A673 (cell line): ENCODE data around the gene IFITM1. TPM values are rescaled to one million over a fixed set of nuclear protein-coding genes. Genes with fewer than 3 reads are reported as not detected.
A peak's percentile ranks its signal among the peaks of the same experiment; 100 is the strongest.

Experiments used
- BruUV-seq: library from RNA; stranded (reverse); fragments of 400-500 nt; replicated peaks from 2 replicates; lab custom pipeline; 2021; lab: Mats Ljungman, UMichigan
- CTCF ChIA-PET: fragments of 300-600 bp; sonication (Branson Sonifier 250); formaldehyde crosslinking; loops from one replicate; lab custom pipeline; 2022; ENCODE audit warnings: antibody characterized with exemption; lab: Charles Lee
- POLR2A ChIA-PET: fragments of 300-600 bp; sonication (Branson Sonifier 250); formaldehyde crosslinking; loops from one replicate; lab custom pipeline; 2022; ENCODE audit warnings: antibody characterized with exemption; ENCODE audit not compliant: low non-redundant PET; lab: Charles Lee
- DNase-seq: peaks from one replicate; pipeline ENCODE4 v3.0.0-alpha.2; 2015; ENCODE audit warnings: low spot score
- H3K27ac ChIP-seq: fragments of 200-600 bp; sonication (generic); 2 replicates; pipeline ENCODE4 v1.5.1; 2016; ENCODE audit warnings: mixed run types, low read depth, mild to moderate bottlenecking, mixed read lengths, antibody characterized with exemption, low read length; ENCODE audit not compliant: poor library complexity, severe bottlenecking
- H3K27me3 ChIP-seq: fragments of 200-600 bp; sonication (generic); replicated peaks from 2 replicates; pipeline ENCODE4 v1.6.1; 2017; ENCODE audit warnings: mixed run types, low read depth, mild to moderate bottlenecking, mixed read lengths, antibody characterized with exemption, low read length; ENCODE audit not compliant: insufficient read depth, poor library complexity
- H3K36me3 ChIP-seq: fragments of 200-600 bp; sonication (generic); 2 replicates; pipeline ENCODE4 v1.6.1; 2016; ENCODE audit warnings: mixed run types, mild to moderate bottlenecking, mixed read lengths, antibody characterized with exemption, low read length; ENCODE audit not compliant: insufficient read depth, poor library complexity, severe bottlenecking
- H3K4me1 ChIP-seq: fragments of 200-600 bp; sonication (generic); 2 replicates; pipeline ENCODE4 v1.6.1; 2017; ENCODE audit warnings: mixed run types, mild to moderate bottlenecking, mixed read lengths, antibody characterized with exemption, low read length; ENCODE audit not compliant: insufficient read depth, poor library complexity, severe bottlenecking
- H3K4me3 ChIP-seq: fragments of 200-600 bp; sonication (generic); 2 replicates; pipeline ENCODE4 v1.5.1; 2016; ENCODE audit warnings: low read depth, mixed run types, mild to moderate bottlenecking, mixed read lengths, low read length; ENCODE audit not compliant: poor library complexity, severe bottlenecking
- H3K9me3 ChIP-seq: fragments of 200-600 bp; sonication (generic); 2 replicates; pipeline ENCODE4 v1.6.1; 2016; ENCODE audit warnings: mixed run types, low read depth, mild to moderate bottlenecking, mixed read lengths, antibody characterized with exemption, low read length; ENCODE audit not compliant: poor library complexity, severe bottlenecking
- CTCF ChIP-seq: fragments of 300-800, 200-600 bp; sonication (generic); conservative IDR thresholded peaks from 2 replicates; pipeline ENCODE4 v1.5.1; 2017; ENCODE audit warnings: low read depth, mild to moderate bottlenecking, antibody characterized with exemption, low read length, moderate library complexity, mixed read lengths
- EZH2 ChIP-seq: fragments of 200-600 bp; sonication (generic); IDR thresholded peaks from 2 replicates; pipeline ENCODE4 v1.6.1; 2017; ENCODE audit warnings: borderline replicate concordance, low read depth, mild to moderate bottlenecking, mixed read lengths, antibody characterized with exemption, low read length; ENCODE audit not compliant: poor library complexity, severe bottlenecking
- intact Hi-C: fragments of 100-400 bp; cut with micrococcal nuclease; formaldehyde crosslinking; loops from one replicate; pipeline ENCODE4 v1.10.0; 2022; ENCODE audit not compliant: unreplicated experiment
- total RNA-seq: library from RNA; stranded (reverse); gene quantifications from 2 replicates; pipeline ENCODE4 v1.2.3, GENCODE V29; 2021

Gene IFITM1
- total RNA-seq, 1 experiment from 2014 or later = 24.4 TPM

GRCh38 chr11:304061-304506 is 9.8 kb upstream of the IFITM1 start:
- CTCF ChIA-PET = no interaction called here
- H3K27ac ChIP-seq = no peak overlapping the region
- POLR2A ChIA-PET = no interaction called here

GRCh38 chr11:304915-305843 is 8.7 kb upstream of the IFITM1 start:
- no peak overlapping the region for H3K4me3 ChIP-seq
- H3K36me3 ChIP-seq = no peaks in the 10 kb centered on the region
- no peaks in the 10 kb centered on the region for H3K27me3 ChIP-seq
- intact Hi-C loops = loop anchor here (10.0 kb wide), 1 partner anchor 50 kb away; no protein-coding TSS in a partner anchor
- CTCF ChIA-PET = interaction anchor here (0.6 to 1.5 kb wide), 3 partner anchors 54 to 63 kb away, joined by 3 to 8 read pairs (median 3); no protein-coding TSS in a partner anchor
- TF ChIP-seq CTCF (peak; percentile 73), EZH2 (no peak)
- no peak overlapping the region for H3K27ac ChIP-seq
- POLR2A ChIA-PET = no interaction called here
- peak; percentile 64 for DNase-seq
- BruUV-seq = no TSS peak
- peaks cover 16% of the 10 kb centered on the region for H3K4me1 ChIP-seq
- H3K9me3 ChIP-seq = no peaks in the 10 kb centered on the region

More at GRCh38 chr11:304061-304506, 9.8 kb upstream of the IFITM1 start:
- TF ChIP-seq CTCF (no peak), EZH2 (no peak)
- intact Hi-C loops = loop anchor here (10.0 kb wide), 1 partner anchor 51 kb away; no protein-coding TSS in a partner anchor
- no TSS peak for BruUV-seq
- Histone ChIP-seq H3K27me3 (no peaks in the 10 kb centered on the region), H3K4me3 (no peak overlapping the region), H3K9me3 (no peaks in the 10 kb centered on the region), H3K36me3 (no peaks in the 10 kb centered on the region), H3K4me1 (peaks cover 9% of the 10 kb centered on the region)
- DNase-seq = no peak

- intact Hi-C loops = loop anchor here (10.0 kb wide), 1 partner anchor 49 kb away; no protein-coding TSS in a partner anchor
- H3K27ac ChIP-seq = no peak overlapping the region
- ChIA-PET POLR2A (no interaction called here), CTCF (interaction anchor here (0.9 to 1.5 kb wide), 2 partner anchors 55 to 56 kb away, joined by 3 read pairs; no protein-coding TSS in a partner anchor)
- no peak overlapping the region for H3K4me3 ChIP-seq
- BruUV-seq = no TSS peak
- no peak for TF ChIP-seq CTCF
- TF ChIP-seq EZH2 = no peak
- no peaks in the 10 kb centered on the region for H3K27me3 ChIP-seq
- DNase-seq = no peak
- no peaks in the 10 kb centered on the region for H3K36me3 ChIP-seq
- H3K9me3 ChIP-seq = no peaks in the 10 kb centered on the region
- H3K4me1 ChIP-seq = peaks cover 16% of the 10 kb centered on the region
These were observed 8.0 kb upstream of the IFITM1 start for GRCh38 chr11:305844-306211.
